Activated CD4-positive, alpha-beta T cell treated with anti-CD3 and anti-CD28 coated beads, Interleukin-2, amount 50 U/mL, for 4 hours (primary cell): ENCODE data around the gene RICTOR.
A peak's percentile ranks its signal among the peaks of the same experiment; 100 is the strongest.

ENCODE experiments used
- DNase-seq, 2 experiments: peaks; one replicate each; pipeline ENCODE4 v3.0.0-alpha.2; 2020

The RICTOR gene

GRCh38 chr5:39074017-39074814 is at the start of gene RICTOR:
Gene RICTOR, minus strand, starts transcription at chr5:39074399. Its CDS starts 22 bp downstream, at chr5:39074377.
- DNase-seq: peak; percentile 88 to 89

GRCh38 chr5:39121922-39122321 is 47.7 kb upstream of the RICTOR start:
- no peak for DNase-seq

GRCh38 chr5:39121315-39121714 is 47.1 kb upstream of the RICTOR start:
- no peak for DNase-seq

- no peak for DNase-seq
Observed at GRCh38 chr5:39120052-39120420, 45.8 kb upstream of the RICTOR start.

- DNase-seq: no peak
Observed at GRCh38 chr5:39119404-39120051, 45.3 kb upstream of the RICTOR start.

- no peak for DNase-seq
Observed at GRCh38 chr5:39118638-39119037, 44.4 kb upstream of the RICTOR start.

GRCh38 chr5:39117401-39117800 is 43.2 kb upstream of the RICTOR start:
- DNase-seq: no peak

- DNase-seq: no peak
Observed at GRCh38 chr5:39116344-39117170, 42.4 kb upstream of the RICTOR start.

GRCh38 chr5:39115644-39116343 is 41.6 kb upstream of the RICTOR start:
- no peak for DNase-seq

- no peak for DNase-seq
Observed at GRCh38 chr5:39114155-39114554, 40.0 kb upstream of the RICTOR start.

- DNase-seq: no peak
Observed at GRCh38 chr5:39113354-39113953, 39.3 kb upstream of the RICTOR start.

- no peak for DNase-seq
Observed at GRCh38 chr5:39109606-39110005, 35.4 kb upstream of the RICTOR start.

GRCh38 chr5:39108987-39109386 is 34.8 kb upstream of the RICTOR start:
- no peak for DNase-seq

- DNase-seq: no peak
Observed at GRCh38 chr5:39107350-39107749, 33.2 kb upstream of the RICTOR start.

- DNase-seq: no peak
Observed at GRCh38 chr5:39106322-39106721, 32.1 kb upstream of the RICTOR start.

GRCh38 chr5:39104221-39104620 is 30.0 kb upstream of the RICTOR start:
- no peak for DNase-seq

GRCh38 chr5:39102684-39103155 is 28.5 kb upstream of the RICTOR start:
- no peak for DNase-seq

GRCh38 chr5:39100851-39101396 is 26.7 kb upstream of the RICTOR start:
- no peak for DNase-seq

GRCh38 chr5:39100301-39100850 is 26.2 kb upstream of the RICTOR start:
- DNase-seq: no peak

GRCh38 chr5:39099831-39100230 is 25.6 kb upstream of the RICTOR start:
- DNase-seq: no peak

GRCh38 chr5:39093352-39093751 is 19.2 kb upstream of the RICTOR start:
- no peak for DNase-seq
